ENCODE measurements around the gene FEV.
A peak's percentile ranks its signal among the peaks of the same experiment; 100 is the strongest.

The FEV gene

GRCh38 chr2:219017201-219017931, 32.4 kb upstream of the FEV start:
- no peak for DNase-seq (ENCODE audit: low read depth in 2 of 2)

- no peak for DNase-seq (ENCODE audit: low read depth in 2 of 2)
Observed at GRCh38 chr2:219016721-219017120, 31.7 kb upstream of the FEV start.

DNA sequence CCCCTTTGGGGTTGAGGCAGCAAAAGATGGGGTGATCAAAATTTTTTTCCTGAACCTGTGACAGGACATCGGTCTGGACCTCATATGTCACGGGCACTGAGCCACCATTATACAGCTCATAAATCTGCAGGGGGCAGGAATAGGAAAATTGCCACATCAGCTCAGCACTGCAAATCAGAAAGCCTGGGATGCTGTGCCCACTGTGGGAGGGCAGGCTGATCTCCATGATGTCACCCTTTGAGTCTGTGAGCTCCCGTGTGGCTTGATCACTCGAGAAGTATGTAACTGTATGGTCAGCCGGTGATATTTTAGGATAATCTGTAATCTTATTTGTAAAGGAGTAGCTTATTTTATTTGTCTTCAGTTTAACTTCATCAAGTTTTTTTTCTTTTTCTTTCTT, 25.9 kb upstream of the FEV start:
- DNase-seq (ENCODE audit: low read depth in 2 of 2): no peak

DNA sequence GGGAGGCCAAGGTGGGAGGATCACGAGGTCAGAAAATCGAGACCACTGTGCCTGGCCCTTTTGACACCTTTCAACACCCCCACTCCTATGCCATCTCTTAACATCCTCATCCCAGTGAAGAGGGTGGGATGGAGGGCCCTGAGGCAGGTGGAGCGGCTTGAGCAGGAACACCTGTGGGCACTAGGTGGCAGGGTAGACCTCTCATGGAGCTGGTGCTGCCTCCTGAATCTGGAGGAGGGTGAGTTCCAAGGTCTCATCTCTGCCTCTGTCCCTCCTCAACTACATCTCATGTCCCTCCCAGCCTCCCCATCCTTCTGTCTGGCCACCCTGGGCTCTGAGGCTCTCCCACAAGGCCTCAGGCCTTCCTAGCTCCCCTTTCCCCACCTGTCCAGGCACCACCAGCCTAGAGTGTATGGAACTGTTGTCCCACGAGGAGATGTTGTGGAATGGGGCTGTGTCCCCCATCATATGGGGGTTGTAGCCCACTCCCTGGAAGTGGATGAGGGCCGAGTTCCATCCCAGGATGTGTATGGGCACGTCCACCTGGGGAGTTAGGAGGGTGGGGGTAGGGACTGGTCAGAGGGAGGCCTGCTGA, 25.3 kb upstream of the FEV start:
- DNase-seq (ENCODE audit: low read depth in 2 of 2): no peak

DNA sequence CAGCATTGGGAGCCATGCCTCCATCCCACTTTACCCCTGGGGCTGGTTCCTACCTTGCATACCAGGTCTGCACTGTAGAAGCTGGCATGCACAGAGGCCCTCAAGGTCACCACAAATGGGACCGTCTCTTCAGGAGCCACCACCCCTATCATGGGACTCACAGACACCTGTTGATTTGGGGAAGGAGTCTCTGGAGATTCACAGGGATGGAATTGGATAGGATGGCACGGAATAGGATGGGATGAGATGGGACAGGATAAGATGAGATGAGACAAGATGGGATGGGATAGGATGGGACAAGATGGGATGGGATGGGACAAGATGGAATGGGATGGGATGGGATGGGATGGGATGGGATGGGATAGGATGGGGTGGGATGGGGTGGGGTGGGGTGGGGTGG, 24.3 kb upstream of the FEV start:
- DNase-seq (ENCODE audit: low read depth in 2 of 2): no peak

DNA sequence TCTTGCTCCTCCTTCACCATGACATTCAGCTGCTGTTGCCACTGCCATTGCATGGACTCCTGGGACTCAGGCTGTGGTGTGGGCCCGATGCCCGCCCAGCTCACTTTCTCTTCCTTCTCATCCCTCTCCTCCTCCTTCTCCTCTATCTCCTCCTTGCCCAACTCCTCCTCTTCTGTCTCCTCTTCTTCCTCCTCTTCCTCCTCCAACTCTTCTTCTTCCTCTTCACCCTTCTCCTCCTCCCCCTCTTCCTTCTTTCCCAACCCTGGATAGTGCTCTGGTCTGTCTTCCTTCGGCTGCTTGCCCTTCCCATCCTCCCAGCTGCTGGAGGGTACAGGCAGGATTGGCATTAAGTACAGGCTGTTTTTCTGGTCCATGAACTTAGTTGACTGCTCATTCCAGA, 19.0 kb upstream of the FEV start:
- DNase-seq (ENCODE audit: low read depth in 2 of 2): no peak

GRCh38 chr2:219003267-219003634, 18.3 kb upstream of the FEV start:
- no peak for DNase-seq (ENCODE audit: low read depth in 2 of 2)

DNA sequence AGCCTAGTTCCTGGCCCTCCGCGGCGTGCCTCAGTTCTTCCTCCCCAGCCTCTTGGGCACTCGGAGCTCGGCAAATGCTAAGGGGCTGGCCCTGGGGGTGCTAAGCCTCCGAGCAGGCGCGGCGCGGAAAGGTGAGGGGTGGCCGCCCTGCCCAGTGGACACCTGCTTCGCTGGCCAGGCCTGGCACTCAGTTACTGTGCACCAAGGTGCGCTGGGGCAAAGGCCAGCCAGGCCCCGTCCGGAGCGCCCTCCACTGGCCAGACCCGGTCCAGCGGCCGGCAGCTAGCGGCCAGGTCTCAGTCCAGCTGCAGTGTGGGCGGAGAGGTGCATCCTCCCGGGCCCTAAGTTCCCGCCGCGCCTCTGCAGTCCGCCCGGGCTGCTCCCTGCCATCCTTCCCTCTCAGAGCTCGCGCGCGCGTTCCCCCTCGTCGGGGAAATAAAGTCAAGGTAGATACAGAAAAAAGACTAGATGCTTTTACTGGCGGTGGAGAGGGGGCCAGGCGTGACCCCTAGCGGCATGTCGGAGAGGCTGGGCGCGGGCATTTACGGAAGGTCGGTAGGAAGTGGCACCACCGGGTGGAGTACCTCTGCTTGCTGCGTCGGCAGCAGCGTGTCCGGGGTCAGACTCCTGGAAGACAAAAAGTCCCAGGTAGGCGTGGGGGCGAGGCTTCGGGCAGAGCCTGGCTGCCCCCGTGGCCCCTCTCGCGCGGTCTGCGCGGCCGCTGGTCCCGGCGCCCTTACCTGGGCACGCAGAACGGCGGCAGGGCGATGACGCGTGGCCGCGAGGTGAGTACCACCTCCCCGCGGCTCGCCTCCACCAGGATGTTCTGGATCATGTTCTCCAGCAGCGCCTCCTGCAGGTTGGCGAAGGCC, 17.6 kb upstream of the FEV start:
- DNase-seq (ENCODE audit: low read depth in 2 of 2): peak; percentile 47 to 55

DNA sequence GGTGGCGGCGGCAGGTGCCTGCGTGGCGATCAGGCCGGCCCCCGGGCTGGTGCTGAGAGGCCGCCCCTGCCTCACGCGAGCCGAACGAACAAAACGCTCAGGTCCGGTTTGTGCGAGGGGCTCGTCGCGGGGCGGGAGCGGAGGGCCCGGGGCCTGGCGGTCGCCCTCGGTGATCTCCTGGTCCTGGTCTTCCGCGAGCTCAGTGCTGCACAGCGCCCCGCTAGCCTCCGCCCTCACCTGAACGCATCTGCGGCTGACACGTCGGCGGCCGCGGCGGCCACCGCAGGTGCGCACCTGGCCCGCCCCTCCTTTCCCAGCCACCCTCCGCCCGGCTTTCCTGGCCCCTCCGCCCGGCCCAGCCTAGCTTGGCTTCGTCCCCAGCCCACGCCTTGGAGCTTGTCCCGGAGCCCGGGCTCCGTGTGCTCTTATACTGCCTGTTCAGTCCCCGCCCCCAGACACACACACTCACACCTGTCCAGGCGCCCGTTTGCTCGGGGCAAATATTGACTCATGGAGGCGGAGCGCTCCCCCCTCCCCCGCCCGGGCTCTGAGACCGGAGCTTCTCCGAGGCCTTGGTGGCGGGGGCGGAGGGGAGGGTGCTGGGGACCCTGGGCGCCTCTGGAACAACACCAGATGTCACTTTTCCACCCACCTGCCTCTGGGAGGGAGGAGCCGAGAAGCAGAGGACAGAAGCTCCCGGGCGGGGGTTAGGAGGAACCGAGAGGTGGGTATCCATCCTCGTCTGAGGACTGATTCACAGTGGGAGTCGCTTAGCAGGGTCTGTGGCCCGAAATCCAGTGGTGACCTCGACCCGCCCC, 16.8 kb upstream of the FEV start:
- DNase-seq (ENCODE audit: low read depth in 2 of 2): no peak

DNA sequence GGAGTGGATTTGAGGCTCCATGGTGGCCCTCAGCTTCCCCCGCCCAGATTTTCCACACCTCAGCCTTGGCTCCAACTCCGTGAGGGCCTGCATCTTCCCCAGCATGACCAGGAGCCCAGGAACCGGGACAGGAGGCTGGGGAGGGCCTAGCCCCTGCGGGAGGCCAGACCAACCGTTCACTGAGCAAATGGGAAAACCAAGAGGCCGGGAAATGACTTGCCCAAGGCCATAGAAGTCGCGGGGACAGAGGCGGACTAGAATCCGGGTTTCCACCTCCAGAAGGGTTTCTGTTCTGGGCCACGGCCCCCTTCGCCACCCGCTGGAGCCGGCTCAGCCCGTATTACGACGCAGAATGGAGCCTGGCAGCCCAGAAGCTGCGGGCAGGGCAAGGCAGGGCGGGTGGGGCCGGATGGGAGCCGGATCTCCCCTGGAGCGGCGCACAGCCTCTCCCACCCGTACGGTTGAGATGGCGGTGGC, 16.2 kb upstream of the FEV start:
- DNase-seq (ENCODE audit: low read depth in 2 of 2): no peak

DNA sequence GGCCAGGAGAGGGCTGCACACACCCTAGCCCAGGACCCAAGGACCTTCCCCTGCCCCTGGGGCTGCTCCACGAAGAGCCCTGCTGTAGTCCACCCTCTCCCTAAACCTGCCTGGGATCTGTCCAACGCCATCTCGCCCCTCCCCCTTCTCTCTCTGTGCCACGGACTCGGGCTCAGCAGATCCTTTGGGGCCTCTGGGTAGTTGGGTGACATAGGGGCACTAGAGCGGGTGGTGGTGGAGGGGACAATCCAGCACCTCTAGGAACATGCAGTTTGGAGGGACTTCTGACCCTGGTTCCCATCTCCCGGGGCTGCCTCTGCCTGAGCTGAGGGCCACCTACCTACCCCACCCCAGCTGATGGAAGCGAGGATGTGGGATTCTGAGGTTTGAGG, 15.6 kb upstream of the FEV start:
- DNase-seq (ENCODE audit: low read depth in 2 of 2): no peak

DNA sequence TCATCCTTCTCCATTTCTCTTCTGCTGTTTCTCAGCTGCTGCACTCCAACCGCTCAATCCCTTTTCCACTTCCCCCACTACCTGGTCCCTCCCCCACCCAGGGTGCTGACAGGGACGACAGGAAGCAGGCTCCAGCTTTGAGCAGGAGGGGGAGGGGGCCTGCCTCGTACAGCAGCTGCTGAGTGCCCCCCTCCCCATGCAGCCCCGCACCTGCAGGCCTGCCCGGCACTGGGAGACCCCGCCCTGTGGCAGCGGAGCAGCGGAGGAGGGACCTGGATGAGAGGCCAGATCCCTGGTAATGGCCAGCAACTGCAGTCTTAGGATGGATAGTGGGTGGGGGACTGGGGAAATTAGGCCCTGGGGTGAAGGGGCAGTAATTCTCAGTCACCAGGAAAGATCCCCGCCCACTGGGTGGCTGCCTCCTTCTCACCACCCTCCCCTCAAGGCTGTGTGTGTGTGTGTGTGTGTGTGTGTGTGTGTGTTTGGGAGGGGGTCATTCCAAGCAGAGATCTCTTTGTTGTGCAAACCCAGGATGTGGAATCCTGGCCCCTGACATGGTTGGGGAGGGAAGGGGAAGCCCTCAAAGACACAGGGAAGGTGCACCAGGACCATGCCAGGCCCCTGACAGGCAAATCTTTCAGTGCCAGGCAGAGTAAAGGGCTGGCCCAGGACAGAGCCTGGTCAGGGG, 15.0 kb upstream of the FEV start:
- no peak for DNase-seq (ENCODE audit: low read depth in 2 of 2)

- no peak for DNase-seq (ENCODE audit: low read depth in 2 of 2)
Observed at GRCh38 chr2:218999021-218999880, 14.3 kb upstream of the FEV start.

DNA sequence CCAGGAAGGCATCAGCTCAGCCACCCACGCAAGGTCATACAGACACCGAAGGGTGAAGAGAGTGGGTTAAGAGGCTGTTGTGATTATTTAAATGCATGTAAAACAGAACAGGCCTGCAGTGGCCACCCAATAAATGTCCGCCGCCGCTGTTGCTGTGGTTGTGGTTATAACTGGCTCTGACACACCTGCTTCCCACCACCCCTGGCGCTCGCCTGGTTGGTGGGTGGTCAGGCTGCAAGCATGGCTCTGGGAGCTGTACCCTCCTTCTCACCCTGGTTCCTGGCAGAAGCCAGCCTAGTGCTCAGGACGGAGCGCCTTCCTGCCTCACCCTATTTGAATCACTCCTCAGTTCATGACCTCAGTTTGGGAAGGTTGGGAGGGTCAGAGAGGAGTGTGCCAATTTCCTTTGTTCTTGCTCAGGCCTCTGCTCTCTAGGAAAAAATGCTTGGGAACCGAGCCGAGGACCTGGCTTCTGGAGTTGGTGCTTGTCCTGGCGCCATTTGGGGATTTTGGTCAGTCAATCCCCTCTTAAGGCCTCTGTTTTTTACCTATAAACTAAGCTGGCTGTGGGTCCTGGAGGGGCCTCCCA, 13.5 kb upstream of the FEV start:
- DNase-seq (ENCODE audit: low read depth in 2 of 2): no peak

DNA sequence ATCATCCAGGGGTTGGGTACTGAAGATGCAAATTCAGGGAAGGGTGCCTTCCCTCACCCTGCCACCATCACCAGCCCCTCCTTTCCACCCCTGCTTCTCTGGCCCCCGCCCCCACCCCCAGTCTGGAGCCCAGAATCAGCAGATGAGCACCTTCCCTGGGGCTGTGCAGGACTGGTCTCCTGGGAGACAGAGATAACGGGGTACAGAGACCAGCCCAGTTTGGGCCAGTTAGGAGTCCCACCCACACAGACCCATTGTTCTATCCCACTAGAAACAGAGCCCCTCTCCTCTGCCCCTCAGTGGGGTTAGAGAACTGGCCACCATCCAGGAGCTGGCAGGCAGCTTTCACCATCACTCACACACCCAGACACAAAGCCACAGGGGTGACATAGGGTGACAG, 12.7 kb upstream of the FEV start:
- DNase-seq (ENCODE audit: low read depth in 2 of 2): no peak

GRCh38 chr2:218996937-218997336, 12.0 kb upstream of the FEV start:
- DNase-seq (ENCODE audit: low read depth in 2 of 2): no peak

- peak; percentile 80 to 93 for DNase-seq (ENCODE audit: low read depth in 2 of 2)
Observed at GRCh38 chr2:218995972-218996711, 11.2 kb upstream of the FEV start.

DNA sequence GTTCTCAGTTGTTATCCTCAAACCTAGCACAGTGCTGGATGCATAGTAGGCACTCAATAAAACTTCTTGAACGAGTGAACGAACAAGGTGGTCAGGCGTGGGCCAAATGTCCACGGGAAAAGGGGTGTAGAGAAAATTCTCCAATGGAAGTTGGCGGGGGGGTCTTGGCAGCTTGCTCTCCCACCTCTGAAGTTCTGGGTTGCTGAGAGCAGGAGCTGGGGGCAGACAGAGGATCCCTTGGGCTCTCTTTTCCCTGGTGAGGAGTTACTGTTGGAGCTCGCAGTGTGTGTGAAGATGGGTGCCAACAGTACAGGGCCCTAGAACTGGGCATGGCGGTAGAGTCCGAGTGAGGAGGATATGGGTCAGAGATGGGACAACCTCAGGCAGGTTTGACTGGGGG, 10.6 kb upstream of the FEV start:
- DNase-seq (ENCODE audit: low read depth in 2 of 2): no peak
